HL-60/S4 treated with phorbol 12-myristate 13-acetate at 8.2 ng/mL for 4 days and 3 days (cell line): ENCODE data around the gene TSHZ1.

ENCODE experiments used
- in situ Hi-C: fragments of 300-500 bp; cut with MboI; formaldehyde crosslinking; loops from 2 replicates; pipeline ENCODE4 v1.15.0; 2022; ENCODE audit warnings: low sequenced_read_pairs

Gene TSHZ1

DNA sequence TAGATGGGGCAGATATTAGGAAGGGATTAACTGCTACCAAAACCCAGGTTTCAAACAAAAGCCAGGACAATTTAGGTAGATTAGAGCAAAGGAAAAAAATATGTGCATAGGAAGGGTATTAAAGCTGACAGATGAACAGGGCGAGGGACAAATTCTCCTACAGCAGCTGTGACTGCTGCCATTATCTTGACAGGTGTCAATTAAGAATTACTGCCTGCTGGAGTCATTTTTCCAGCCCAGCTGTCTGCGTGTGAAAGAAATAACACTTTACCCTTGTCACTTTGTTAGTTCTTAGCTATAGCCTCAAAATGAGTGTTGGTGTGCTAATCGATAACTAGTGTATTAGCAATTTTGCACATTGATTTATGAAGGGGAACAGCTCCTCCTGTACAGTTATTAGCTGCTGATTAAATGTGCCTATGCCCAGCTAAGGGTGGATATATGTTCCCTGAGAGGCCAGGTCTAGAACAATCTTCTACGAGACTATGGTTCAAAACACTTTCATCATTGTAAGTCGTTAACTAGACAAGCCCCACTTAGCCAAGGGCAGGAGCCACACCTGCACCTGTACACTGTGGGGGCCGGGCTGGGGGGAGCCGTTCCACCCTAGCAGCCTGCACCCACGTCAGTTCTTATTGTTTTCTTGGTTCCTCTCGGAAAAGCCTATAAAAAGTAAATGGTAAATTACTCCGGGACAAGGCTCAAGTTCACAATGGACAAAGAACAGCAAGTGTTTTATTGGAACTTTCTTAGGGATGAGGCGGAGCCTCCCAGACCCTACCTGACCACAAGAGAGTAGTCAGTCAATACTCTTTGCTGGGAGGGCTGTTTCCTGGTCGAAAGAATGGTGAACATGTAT is 7.7 kb downstream of the TSHZ1 start:
- in situ Hi-C loops: no loop called here

DNA sequence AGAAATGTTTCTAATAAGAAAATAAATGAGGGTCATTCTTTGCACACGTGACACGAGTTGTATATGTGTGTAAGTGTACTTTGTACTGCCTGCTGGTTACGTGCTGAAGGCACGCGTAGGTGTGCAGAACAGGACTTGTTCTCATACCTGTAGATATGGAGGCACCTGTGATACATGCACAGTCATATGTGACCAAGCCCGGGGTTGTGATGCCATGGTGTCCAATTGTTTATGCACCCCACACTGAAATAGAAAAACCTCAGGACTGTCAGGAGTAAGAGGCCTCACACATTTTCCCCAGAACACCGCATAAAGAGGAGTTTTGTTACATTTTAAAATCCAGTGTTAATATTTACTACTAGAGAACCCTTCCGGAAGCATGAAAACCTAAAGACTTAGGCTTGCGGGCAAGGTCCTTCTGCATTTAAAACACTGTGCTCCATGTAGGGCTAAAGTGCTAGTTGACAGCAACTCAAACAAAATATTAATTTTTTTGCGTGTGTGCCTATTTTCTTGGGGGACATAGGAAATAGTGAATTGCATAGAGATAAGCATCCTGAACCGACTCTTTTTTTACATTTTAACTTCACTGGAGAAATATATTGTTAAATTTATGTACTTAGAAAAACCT is 9.3 kb downstream of the TSHZ1 start:
- in situ Hi-C loops: no loop called here

DNA sequence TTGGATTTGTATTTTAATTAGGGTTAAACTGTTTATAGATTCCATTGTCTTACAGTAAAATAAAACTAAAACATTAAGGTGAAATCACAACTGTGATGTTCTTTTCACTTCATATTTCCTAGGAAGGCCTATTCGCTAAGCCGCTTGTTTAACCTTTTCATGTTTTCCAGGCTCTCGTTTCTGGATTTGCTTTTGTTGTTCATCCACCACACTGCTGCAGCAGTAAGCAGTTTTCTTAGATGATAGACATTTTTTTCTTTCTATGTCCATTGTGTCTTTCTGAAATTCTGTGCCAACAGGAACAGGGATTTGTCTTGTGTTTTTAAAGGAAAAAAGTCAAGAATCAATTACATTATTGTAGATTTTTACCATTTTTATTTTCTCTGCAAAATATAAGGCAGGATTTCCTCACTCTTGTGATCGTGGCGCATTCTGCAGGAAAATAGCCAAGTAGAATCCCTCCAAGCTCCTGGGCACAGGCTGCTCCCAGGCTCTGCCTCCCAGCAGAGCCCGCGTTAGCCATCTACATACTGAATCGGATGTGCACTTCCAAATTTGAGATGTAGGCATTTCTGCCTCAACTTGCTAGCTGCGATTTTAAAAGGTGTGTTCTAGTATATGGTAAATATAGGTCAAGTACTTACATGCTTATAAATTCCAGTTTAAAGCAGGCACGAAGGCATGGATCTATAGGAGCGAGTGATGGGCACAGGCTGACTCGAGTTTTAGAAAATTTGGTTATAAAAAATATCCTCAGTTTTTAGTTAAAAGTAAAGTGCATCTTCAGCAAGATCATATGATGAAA is 10.2 kb downstream of the TSHZ1 start:
- in situ Hi-C loops: no loop called here

GRCh38 chr18:75221397-75221796 is 10.8 kb downstream of the TSHZ1 start:
- in situ Hi-C loops: no loop called here

DNA sequence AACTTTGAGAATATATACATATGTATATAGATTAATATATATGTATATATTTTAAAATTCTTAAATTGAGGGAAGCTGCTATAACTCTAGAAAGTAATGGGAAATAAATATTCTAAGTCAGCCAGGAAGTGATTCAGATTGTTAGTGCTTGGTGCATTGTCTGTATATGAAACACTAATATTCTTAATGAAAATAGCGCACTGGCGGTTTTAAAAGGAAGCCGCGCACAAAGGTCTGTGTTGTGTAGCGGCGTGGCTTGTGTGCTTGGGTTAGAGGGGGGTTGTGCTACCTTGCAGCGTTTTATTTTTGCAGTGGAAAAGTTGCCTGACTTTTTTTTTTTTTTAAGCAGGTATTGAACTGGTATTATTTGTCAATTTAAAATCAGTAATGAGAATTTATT is 11.3 kb downstream of the TSHZ1 start:
- in situ Hi-C loops: no loop called here

DNA sequence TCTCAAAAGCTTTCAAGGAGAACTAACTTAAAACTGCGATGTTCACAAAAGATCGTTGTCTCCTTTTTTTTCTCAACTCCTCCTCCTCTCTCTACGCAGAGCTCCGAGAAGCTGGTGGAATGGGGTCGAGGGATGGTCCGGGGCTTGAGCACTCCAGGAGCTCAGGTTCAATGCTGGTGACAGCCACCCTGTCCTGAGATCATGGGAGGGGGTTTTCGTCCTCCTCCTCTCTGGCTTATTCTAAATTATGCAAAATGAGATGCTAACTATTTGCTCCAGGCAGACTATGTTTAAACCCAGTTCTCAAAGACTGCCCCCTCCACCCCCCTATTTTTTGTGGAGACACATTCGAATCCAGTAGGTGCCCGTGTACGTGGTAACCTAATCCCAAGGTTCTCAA is 11.8 kb downstream of the TSHZ1 start:
- in situ Hi-C loops: no loop called here

DNA sequence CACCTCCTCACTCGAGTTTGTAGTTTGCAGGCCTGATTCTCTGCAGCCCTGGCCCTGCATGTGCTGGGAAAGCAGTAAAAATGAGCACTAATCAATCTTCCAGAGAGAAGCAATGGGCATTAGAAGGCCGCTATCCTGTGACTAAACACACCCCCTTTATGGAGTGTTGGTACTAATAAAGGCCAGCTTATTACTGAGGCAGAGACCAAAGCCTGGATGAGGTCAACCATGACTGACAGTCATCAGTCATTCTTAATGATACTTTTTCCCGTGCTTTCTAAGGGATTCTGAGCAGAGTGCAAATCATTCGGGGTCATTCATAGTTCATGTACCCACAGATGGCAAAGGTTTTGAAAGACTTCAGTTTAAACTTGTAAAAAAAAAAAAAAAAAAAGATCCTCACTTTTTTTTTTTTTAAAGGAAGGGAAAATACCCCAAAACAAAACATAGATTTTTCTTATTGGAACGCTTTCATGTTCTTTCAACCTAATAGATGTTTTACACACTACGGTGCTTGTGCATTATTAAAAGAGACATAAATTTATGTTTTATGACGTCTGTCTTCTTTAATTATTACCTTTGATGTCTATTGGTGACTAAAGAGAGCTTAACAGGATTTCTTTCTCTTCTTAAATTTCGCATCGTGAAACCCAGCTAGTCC is 13.2 kb downstream of the TSHZ1 start:
- in situ Hi-C loops: no loop called here

- in situ Hi-C loops: no loop called here
Measured at GRCh38 chr18:75226286-75226955, 15.8 kb downstream of the TSHZ1 start.

DNA sequence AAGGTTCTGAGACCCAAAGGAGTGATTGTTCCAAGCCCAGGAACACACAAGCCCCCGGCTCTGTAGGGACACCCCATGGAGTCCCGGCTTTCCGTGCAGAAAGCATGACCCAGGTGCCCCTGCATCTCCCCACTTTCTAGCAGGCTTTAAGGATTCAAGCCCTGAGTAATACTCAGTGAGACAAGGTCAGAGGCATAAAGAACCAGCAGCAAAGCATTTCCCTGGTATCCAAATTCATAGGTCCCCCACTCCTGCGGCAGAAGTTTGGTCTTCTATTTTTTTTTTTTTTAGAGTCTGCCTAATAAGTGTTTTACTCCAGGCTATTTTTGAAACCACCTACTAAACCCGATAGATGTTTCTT is 16.3 kb downstream of the TSHZ1 start:
- in situ Hi-C loops: no loop called here

GRCh38 chr18:75227535-75228296 is 17.1 kb downstream of the TSHZ1 start:
- in situ Hi-C loops: no loop called here

- in situ Hi-C loops: no loop called here
Measured at GRCh38 chr18:75228967-75229366, 18.4 kb downstream of the TSHZ1 start.

GRCh38 chr18:75229437-75229836 is 18.8 kb downstream of the TSHZ1 start:
- in situ Hi-C loops: no loop called here

GRCh38 chr18:75230163-75231052 is 19.8 kb downstream of the TSHZ1 start:
- in situ Hi-C loops: no loop called here

- in situ Hi-C loops: no loop called here
Measured at GRCh38 chr18:75231053-75231406, 20.4 kb downstream of the TSHZ1 start.

DNA sequence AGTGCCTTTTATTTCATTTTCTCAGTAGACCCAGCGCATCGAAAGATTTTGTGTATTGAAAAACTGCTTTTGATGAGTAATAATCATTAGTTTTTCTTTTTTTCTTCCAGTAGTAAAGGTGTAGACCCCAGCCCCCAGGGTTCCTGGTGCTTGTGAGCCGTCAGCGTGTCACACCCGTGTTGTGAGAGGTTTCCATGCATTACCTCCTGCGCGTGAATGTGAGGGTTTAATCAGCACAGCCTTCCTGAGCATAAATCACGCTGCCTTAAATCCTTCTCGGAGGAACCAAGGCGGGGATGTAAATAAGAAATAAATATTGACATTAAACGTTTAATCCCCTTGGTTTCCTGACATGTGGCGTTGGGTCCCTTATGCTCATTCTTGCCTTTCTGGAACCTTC is 24.3 kb downstream of the TSHZ1 start:
- in situ Hi-C loops: no loop called here

GRCh38 chr18:75235896-75236295 is 25.3 kb downstream of the TSHZ1 start:
- in situ Hi-C loops: no loop called here

GRCh38 chr18:75238100-75238499 is 27.5 kb downstream of the TSHZ1 start:
- in situ Hi-C loops: no loop called here

DNA sequence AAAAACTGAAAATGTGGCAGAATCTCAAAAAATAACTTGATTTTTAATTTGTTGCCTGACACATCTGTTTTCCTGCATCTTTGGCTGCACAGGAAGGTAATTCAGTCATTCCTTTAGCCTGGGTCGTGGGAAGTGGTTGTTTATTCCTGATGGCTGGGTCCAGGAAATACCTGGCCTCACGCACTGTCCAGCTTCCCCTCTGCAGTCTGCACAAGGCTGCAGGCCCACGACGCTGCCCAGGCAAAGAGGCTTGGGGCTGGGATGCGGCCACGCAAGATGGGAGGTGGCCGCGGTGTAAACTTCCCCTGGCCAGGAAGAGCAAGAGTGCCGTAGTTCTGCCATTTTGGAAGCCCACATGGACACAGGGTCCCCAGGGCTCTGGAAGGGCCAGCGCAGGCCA is 28.2 kb downstream of the TSHZ1 start:
- in situ Hi-C loops: no loop called here

DNA sequence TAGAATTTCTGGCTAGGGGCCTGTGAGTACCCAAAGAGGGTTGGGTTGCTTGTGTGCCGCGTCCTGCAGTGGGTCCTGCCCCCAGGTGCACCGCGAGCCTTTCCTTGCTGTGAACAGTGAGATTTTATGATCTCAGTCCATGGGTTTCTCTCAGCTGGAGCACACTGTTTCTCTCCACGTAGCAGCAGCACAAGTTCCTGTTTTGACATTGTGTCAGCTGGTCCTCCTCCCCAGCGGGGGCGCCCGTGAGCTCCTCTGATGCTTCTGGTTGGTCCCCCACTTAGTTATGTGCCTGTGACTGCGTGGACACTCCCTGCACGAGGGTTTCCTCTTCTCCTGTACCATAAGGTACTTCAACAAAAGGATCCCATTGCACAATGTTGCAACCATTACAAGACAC is 29.8 kb downstream of the TSHZ1 start:
- in situ Hi-C loops: no loop called here
